ENCODE results near the gene IMPG1. TPM values are rescaled to one million over a fixed set of nuclear protein-coding genes. Genes with fewer than 3 reads are reported as not detected.

IMPG1 gene, protein sequence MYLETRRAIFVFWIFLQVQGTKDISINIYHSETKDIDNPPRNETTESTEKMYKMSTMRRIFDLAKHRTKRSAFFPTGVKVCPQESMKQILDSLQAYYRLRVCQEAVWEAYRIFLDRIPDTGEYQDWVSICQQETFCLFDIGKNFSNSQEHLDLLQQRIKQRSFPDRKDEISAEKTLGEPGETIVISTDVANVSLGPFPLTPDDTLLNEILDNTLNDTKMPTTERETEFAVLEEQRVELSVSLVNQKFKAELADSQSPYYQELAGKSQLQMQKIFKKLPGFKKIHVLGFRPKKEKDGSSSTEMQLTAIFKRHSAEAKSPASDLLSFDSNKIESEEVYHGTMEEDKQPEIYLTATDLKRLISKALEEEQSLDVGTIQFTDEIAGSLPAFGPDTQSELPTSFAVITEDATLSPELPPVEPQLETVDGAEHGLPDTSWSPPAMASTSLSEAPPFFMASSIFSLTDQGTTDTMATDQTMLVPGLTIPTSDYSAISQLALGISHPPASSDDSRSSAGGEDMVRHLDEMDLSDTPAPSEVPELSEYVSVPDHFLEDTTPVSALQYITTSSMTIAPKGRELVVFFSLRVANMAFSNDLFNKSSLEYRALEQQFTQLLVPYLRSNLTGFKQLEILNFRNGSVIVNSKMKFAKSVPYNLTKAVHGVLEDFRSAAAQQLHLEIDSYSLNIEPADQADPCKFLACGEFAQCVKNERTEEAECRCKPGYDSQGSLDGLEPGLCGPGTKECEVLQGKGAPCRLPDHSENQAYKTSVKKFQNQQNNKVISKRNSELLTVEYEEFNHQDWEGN
- total RNA-seq: not detected

DNA sequence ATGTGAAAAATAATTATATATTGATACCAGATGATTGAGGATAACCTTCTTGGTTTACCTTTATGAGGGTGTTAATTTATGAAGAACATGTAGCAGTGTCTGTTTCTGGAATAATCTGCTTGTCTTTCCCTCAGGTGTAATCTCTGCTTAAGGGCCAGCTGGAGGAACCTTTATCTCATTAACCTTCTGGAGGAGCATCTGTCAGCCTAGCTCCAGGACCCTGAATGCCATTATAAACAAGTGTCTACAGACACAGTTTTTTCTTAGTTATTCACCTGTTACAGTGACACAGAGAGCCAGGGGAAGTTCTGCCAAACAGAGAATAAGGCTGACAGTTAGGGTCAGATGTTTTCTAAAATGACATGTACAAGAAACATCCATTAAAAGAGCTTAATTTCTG is at the start of gene IMPG1:
IMPG1 (minus strand) TSS at position 101 of the 400 bp plus-strand sequence. CDS start 174 bp downstream, outside the sequence.
- DNase-seq: no peak

DNA sequence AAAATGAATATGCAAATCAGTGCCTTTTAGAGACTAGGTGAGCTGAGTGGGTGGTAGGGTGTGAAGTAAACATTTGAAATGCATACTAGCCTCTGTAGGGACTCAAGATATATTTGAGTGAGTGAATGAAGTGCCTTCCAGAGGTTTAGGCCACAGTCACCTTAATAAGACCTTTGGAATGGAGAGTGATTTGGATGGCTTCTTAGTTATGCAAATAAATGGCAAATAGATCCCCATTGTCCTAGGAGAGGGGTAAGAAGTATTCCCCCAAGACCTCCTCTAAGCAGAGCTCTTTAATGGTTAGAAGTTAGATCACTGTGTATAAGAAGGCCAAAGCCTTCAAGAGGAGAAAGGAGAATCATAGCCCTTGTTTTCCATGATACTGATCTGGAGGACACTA is 47.8 kb upstream of the IMPG1 start:
- DNase-seq: no peak

DNA sequence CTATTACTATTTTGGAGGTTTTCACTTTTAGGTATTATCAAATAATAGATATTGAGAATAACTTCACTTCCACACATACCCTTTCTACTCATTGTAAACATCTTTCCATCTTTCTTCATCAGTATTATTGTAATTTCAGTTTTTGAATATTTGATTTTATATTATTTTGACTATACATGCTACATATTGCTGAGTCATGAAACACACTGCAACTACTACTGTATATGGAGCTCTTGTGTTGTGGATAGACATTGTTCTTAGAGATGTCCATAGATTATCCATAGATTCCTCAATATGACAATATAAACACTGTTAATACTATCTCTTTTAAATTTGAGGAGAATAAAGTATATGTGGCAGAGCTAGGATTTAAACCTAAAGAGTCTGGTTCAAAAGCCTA is 819 bp upstream of the IMPG1 start:
- DNase-seq: no peak

DNA sequence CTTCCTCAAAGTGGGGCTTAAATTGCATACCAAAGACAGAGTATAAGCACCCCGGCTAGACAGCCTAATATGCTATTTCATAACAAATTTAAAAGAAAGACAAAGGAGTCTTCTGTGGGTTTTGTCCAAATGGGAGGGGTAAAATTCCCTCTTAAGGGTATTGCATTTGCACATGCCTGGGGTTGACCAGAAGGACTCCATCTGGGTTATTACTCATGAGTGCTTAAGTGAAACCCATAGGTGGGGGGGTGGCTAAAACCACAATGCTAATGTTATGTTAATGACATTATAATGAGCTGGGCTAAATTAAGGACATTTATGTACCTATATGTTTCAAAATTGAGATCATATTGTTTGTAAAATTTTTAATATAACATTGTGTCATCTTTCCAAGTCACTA is 15.0 kb downstream of the IMPG1 start:
- no peak for DNase-seq

DNA sequence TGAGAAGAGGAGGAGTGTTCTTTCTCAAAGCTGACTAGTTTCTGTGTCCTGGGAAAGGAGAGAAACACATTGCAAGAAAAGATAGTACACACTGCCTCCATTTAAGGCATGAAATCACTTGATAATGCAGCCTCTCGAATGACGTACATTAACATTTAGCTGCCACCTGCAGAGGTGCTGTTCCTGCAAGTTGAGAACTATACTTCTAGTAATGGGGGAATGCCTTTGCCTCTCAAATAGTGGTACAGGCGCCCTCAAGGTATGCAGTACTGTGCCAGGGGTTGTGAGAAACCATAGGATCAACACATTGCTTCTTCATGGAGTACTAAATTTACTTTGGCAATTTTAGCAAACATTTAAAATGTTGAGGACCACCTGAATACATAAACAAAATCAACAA is 20.1 kb downstream of the IMPG1 start:
- no peak for DNase-seq

DNA sequence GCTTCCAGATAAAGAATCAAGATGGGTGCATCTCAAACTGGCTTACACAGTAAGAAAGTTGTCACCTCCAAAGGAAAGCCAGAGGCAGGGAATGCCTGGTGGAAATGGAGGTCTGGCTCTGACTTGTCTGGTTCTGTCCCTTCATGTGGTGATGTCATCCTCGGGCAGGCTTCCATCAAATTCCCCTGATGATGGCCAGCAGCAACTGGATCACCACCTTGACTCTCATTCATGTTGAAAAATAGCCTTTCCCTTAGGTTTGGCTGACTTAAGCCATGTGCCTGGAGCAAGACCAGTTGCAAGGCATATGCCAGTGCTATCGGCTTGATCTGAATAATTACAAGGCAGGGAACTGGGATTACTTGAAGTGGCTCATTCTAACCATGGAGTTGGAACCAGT is 28.8 kb downstream of the IMPG1 start:
- no peak for DNase-seq

DNA sequence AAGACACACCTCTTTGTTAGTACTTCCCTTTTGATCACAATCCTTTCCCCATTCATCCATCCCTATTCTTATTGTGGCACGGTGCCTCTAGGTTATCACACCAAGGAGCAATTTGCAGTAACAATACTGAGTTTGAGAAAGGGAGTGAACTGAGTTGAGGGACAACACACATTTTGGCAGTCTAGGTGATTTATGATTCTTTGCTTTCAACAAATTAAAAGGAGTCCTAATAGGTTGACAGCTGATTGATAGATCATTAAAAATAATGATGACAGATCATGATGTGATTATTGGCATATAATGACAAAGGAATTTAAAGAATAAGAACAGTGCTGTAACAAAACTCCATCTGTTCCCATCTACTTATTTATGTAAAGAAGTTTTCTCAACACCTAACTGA is 36.7 kb downstream of the IMPG1 start:
- no peak for DNase-seq

DNA sequence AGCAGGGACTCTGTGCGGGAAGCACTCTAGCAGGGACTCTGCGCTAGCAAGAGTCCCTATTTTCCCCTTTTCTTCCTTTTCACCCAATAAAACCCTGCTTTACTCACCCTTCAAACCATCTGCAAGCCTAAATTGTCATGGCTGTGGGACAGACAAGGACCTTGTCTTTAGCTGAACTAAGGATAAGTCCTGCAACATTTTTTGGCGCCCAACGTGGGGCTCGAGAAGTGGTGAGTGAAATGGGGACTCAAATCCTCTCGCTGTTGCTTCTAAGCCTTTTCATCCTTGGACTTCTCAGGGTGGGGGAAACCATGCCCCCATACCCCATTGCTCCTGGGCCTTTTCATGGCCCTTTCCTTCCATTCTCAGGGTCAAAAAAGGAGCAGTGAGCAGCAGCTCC is 46.4 kb downstream of the IMPG1 start:
- DNase-seq: no peak

DNA sequence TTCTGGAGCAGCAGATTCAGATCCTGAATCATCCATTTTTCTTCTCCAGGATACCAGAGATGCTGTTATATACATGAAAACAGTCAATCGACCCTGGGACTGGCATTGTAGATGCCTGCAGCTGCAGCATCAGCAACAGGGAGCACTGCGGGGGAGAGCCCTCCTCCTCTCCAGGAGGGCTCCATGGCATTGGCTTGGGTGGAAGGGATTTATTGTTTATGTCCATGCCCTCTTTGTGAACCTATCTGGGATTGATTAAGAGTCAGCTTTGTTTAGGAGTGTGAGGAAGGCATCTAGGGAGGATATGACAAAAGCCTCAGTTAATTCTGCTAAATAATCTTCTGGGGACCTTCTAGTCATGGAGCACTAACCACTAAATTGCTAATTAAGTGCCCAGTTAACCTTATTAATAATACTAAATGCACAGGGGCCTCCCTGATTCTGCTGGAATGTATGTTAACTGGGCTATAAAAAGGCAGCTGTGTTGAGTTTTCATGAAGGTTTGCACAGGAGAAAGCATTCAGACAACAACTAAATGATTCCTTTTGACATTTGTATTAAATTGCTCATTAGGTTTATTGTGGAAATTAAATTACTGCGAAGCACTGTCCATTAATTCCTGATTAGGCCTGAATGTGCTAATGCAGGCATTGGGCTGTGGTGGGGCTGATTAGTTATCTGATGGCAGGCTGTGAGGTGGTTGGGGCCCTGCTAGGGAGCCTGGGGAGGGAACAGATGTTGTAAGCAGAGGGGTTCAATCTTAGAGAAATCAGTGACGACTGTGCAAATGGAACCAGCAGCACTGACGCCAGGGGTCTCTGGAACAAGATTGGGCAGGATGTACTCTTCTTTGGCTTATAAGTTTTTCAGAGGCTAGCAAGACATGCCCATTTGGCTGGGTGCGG is 57.6 kb downstream of the IMPG1 start:
- no peak for DNase-seq

DNA sequence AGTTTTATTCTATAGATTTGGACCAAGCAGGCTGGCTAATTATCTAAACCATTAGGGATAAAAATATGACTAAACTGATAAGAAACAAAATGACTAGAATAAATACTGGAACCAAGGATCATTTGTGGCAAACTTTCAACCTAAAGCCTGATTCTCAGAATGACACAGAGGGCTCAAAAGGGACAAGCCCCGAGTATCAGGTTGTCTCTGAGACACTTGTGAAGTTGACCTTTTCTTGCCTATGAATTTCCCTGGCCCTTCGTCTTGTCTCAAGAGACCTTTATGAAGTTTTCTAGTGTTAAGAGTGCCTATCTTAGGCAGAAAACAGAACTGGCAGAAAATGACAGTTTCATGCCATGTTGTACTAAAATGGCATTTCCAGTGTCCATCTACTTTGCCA is 68.3 kb downstream of the IMPG1 start:
- DNase-seq: no peak

DNA sequence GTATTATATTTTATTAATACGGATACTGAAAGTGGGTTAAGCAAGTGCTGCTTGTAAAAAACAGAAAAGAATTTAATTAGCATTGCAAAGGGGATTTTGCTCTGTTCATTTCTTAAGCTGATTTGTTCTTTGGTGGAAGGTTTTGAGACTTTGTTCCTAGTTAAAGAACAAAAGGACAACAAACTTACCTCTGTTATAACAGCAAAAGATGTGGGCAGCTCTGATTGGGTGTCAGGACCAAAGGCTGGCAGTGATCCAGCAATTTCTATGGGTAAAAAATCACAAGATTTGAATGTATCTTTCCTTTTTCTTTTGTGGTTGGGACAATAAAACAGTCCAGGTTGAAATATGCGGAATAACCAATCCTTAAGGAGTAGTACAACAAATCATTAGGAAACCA is 68.8 kb downstream of the IMPG1 start:
- no peak for DNase-seq

DNA sequence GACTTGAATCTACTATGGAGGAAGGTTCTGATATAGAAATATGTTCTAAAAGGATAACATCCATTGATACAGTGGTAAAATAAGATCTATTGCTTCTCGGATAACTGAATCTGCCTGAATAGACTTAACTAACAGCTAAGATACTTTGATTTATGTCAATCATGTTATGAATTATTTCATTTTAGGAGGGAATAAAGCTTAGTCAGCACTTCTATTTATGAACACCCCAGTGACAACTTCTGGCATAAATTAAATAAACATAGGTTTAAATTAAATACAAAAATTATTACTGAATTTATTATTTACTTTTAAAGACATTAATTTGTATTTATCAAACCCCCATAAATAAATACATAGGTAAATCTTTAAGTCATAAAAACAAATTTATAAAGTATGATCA is 69.3 kb downstream of the IMPG1 start:
- DNase-seq: no peak

DNA sequence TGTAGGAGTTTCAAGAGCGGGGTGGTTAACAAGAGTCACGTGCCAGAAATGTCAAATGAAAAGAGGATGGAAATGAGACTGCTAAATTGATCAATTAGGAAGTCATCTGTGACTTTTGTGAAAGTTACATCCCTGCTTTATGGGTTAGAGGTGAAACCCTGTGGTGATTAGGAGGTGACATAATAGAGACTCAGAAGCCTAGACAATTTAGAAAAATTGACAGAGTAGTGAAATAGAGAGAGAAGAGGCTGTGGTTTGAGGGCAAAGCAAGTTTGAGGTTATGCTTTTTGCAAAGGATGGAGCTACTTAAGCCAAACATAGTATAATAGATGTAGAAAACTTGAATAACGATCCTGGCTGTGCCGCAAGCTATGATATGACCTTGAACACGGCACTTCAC is 71.8 kb downstream of the IMPG1 start:
- no peak for DNase-seq

DNA sequence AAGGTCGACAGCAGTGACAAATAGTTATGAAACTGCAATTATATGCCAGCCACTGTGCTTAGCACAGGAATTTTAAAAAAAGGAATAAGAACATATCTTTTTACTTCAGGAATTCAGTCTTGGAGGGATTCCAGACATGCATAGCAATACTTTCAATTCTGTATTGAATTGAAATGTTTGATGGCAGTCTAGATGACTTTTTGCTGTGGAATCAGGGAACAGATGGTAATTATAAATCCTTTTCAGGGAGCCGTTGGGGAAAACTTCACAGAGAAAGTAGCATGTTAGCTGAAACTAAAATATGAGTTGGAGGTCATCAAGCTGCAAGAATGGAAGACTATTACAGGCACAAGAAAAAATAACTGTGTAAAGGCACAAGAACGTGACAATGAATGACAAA is 74.8 kb downstream of the IMPG1 start:
- no peak for DNase-seq

DNA sequence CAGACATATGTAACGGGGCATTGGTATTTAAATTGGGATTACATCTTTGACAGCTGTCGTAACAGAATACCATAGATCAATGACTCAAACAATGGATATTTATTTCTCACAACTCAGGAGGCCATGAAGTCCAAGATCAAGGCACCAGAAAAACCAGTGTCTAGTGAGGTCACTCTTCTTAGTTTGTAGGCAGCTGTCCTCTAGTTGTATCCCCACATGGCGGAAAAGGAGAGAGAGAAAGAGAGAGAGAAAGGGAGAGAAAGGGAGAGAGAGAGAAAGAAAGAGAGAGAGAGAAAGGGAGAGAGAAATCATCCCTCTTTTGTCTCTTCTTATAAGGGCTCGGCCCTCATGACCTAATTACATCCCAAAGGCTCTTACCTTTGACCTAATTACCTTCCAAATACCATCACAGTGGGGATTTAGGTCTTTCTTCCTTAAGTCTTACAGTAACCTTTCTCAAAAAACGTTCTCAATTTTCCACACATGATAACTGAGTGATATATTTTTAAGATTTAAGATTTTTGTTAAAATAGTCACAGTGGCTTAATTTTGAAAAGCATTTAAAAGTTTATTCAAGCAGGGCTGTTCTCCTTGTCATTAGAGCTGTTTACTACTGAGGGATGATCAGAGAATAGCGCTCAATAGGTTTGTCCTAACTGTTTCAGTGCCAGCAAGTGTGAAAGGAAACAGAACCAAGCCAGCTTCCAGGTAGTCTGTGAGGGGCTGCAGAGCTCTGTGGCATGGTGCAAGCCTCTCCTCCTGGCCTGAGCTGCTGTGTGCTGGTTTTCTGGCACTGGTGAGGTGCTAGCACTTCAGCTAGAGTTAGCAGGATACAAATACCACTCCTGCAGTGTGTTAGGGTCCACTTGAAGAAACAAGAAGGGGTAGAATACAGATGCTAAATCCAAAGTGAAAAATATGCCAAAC is 79.0 kb downstream of the IMPG1 start:
- no peak for DNase-seq

DNA sequence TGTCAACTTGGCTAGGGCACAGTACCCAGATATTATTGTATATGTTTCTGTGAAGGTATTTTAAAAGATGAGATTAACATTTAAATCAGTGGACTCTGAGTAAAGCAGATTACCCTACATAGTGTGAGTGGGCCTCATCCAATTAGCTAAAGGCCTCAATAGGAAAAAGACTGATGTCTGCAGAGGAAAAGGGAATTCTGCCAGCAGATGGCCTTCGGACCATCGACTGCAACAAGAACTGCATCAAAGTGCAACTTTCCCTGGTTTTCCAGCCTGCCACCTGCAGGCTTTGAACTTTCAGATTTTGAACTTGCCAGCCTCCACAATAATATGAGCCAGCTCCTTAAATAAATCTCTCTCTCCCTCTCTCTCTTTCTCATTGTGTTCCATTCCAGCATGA is 80.5 kb downstream of the IMPG1 start:
- DNase-seq: no peak

DNA sequence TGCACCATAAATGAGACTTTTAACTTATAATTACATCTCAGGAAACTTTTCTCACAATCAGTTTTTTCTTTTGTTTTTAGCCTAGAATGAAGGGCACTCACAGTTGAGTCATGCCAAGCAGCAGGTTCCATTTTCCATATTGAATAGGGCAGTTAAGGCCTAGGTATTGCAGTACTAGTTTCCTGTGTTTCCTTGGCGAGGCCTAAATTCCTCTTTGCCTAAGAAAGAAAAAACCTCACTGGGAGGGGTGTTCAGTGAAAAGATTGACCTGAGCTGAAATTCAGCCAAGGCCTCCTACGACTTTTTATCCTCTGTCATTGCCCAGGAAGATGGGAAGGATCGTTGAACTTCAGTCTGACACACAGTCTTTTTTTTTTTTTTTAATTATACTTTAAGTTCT is 85.5 kb downstream of the IMPG1 start:
- DNase-seq: no peak

DNA sequence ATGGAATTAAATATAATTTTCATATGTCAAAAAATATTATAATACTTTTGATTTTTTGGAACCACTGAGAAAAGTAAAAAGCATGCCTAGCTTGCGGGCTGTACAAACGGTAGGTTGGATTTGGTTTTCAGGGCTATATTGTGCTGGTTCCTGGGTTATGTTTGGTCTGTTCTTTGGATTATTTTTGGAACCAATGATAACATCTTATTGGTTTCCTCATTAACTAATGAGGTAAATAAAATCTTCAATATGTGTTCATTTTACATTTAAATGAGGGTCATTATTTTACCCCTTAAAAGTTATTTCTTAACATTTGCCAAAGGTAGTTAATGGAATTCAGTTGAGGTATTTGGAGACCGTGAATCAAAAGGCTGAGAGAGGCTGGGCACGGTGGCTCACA is 96.6 kb downstream of the IMPG1 start:
- no peak for DNase-seq

DNA sequence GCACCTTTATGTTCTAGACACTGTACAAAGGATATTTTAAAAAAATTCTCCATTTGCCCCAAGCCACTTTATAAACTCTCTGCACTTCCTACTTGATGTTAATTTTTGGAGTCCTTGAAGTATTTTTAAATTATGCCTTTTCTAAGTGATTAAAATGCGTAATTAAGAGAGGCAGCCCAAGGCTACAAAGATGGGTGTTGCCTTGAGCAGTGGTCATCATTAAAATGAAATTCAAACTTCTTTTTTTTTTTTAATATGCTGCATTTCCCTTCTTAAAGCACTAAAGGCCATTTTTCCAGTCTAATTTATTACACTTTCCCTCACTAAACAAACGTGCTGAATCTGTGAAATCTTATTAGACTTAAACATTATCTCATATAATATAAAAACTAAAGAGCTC is 102.4 kb downstream of the IMPG1 start:
- DNase-seq: no peak

DNA sequence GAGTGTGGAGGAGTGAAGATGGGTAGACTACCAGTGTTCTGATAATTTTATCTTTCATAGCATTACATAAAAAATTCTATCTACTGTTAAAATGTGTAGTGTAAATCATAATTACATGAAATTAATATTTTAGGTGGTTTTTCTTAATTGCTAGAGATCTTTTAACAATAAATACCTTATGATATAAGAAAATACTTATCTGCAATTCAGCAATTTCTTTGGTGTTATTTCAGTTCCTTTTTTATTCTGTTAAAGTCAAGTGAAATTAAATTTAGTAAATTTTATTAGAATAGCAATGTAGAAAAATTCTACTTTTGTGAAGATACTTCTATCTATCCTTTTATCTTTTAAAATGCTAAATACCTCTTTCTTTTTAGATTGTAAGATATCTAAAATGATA is 104.3 kb downstream of the IMPG1 start:
- DNase-seq: no peak

DNA sequence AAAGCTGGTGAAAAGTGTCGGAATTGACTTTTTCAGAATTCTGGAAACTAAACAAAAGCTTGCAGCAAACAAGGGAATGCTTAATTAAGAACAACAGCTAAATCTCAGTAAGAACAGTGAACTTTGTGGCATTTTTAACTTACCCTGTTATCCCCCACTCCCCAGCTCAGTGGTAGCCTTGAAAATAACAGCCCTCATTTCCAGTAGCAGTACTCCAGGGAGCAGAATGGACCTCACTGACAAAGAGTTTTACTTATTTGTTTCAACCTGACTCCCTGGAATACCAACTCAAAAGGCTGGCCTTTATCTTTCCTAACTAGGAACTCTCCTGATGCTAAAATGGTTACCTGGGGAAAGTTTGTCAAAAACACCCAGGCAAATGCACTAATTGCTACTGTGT is 108.9 kb downstream of the IMPG1 start:
- no peak for DNase-seq

DNA sequence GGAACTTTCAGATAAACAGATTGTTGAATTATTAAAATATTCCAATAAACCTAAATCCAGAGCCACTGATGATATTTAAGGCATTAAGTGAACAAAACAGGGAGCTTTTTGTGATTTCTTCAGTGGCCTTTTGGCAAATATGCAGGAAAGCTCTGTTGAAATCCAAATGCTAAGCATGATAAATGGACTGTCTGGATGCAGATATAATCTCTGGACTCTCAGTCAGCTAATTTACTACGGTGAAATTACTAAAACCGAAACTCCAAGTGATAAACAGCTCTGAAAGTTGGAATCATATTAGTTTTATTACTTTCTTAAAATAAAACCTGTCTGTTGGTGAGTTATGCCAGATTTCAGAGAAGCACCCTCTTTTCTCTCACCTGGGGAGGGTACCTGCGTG is 120.3 kb downstream of the IMPG1 start:
- no peak for DNase-seq
